OCI-LY1 (cell line): ENCODE measurements around the gene DESI2.

Source experiments
- H2AFZ ChIP-seq: fragments of 200-600 bp; sonication (generic), shearing (Covaris generic); 2 replicates; pipeline ENCODE4 v1.6.0; 2014; ENCODE audit warnings: antibody characterized with exemption, mild to moderate bottlenecking, low read length
- H3F3A ChIP-seq: fragments of 200-600 bp; sonication (generic), shearing (Covaris generic); 2 replicates; pipeline ENCODE4 v1.6.0; 2014; ENCODE audit warnings: mild to moderate bottlenecking, antibody characterized with exemption, low read length, moderate library complexity; ENCODE audit not compliant: insufficient read depth
- H3K27ac ChIP-seq: fragments of 200-600 bp; sonication (generic); 2 replicates; pipeline ENCODE4 v1.5.1; 2014; ENCODE audit warnings: low read length, mixed run types, mild to moderate bottlenecking, low read depth; ENCODE audit not compliant: poor library complexity, severe bottlenecking
- H3K27me3 ChIP-seq: fragments of 200-600 bp; sonication (generic); 2 replicates; pipeline ENCODE4 v1.6.0; 2014; ENCODE audit warnings: antibody characterized with exemption, mild to moderate bottlenecking, low read length, moderate library complexity; ENCODE audit not compliant: insufficient read depth
- H3K36me3 ChIP-seq: fragments of 200-600 bp; sonication (generic); 2 replicates; pipeline ENCODE4 v1.6.1; 2014; ENCODE audit warnings: mild to moderate bottlenecking, antibody characterized with exemption, low read length, moderate library complexity, mixed read lengths; ENCODE audit not compliant: insufficient read depth
- H3K4me1 ChIP-seq: fragments of 200-600 bp; sonication (generic); 2 replicates; pipeline ENCODE4 v1.5.1; 2014; ENCODE audit warnings: mild to moderate bottlenecking, low read length, moderate library complexity; ENCODE audit not compliant: insufficient read depth, severe bottlenecking
- H3K4me2 ChIP-seq: fragments of 200-600 bp; sonication (generic), shearing (Covaris generic); 2 replicates; pipeline ENCODE4 v1.6.1; 2014; ENCODE audit warnings: low read length
- H3K4me3 ChIP-seq: fragments of 200-600 bp; sonication (generic); 2 replicates; pipeline ENCODE4 v1.5.1; 2014; ENCODE audit warnings: low read length, low read depth, mild to moderate bottlenecking, mixed read lengths; ENCODE audit not compliant: poor library complexity, severe bottlenecking
- H3K79me2 ChIP-seq: fragments of 200-600 bp; shearing (Covaris generic); 2 replicates; pipeline ENCODE4 v1.6.1; 2016; ENCODE audit warnings: mixed run types, low read length, mixed read lengths; ENCODE audit not compliant: insufficient read depth
- H3K9ac ChIP-seq: fragments of 200-600 bp; sonication (generic), shearing (Covaris generic); 2 replicates; pipeline ENCODE4 v1.6.1; 2014; ENCODE audit warnings: mild to moderate bottlenecking, low read length, mixed read lengths
- H3K9me2 ChIP-seq: fragments of 200-600 bp; sonication (generic), shearing (Covaris generic); 2 replicates; pipeline ENCODE4 v1.6.1; 2014; ENCODE audit warnings: low read depth, mild to moderate bottlenecking, low read length, mixed read lengths
- H3K9me3 ChIP-seq: fragments of 200-600 bp; shearing (Covaris generic); 2 replicates; pipeline ENCODE4 v1.6.1; 2014; ENCODE audit warnings: low read length, mixed read lengths
- H4K20me1 ChIP-seq: fragments of 200-600 bp; sonication (generic), shearing (Covaris generic); 2 replicates; pipeline ENCODE4 v1.6.0; 2016; ENCODE audit warnings: mild to moderate bottlenecking, low read length; ENCODE audit not compliant: insufficient read depth
- EZH2 ChIP-seq: fragments of 200-600 bp; sonication (generic), shearing (Covaris generic); IDR thresholded peaks from 2 replicates; pipeline ENCODE4 v1.8.0; 2017; ENCODE audit warnings: borderline replicate concordance, mixed run types, mild to moderate bottlenecking, antibody characterized with exemption, low read length, moderate library complexity, mixed read lengths
- TF ChIP-seq, protein P1 (sequence below): fragments of 200-600 bp; sonication (generic), shearing (Covaris generic); IDR thresholded peaks from 2 replicates; pipeline ENCODE4 v1.5.1; 2017; ENCODE audit warnings: mild to moderate bottlenecking, antibody characterized with exemption, low read length, moderate library complexity, mixed read lengths

DESI2 gene

GRCh38 chr1:244755673-244756072 is 102.7 kb downstream of the DESI2 start:
- no peaks in the 10 kb centered on the region for H3K9me3 ChIP-seq
- no peak for TF ChIP-seq EZH2
- TF ChIP-seq, protein P1, sequence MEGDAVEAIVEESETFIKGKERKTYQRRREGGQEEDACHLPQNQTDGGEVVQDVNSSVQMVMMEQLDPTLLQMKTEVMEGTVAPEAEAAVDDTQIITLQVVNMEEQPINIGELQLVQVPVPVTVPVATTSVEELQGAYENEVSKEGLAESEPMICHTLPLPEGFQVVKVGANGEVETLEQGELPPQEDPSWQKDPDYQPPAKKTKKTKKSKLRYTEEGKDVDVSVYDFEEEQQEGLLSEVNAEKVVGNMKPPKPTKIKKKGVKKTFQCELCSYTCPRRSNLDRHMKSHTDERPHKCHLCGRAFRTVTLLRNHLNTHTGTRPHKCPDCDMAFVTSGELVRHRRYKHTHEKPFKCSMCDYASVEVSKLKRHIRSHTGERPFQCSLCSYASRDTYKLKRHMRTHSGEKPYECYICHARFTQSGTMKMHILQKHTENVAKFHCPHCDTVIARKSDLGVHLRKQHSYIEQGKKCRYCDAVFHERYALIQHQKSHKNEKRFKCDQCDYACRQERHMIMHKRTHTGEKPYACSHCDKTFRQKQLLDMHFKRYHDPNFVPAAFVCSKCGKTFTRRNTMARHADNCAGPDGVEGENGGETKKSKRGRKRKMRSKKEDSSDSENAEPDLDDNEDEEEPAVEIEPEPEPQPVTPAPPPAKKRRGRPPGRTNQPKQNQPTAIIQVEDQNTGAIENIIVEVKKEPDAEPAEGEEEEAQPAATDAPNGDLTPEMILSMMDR = no peak
- no peak overlapping the region for H3K4me2 ChIP-seq
- H3K36me3 ChIP-seq = no peaks in the 10 kb centered on the region
- no peaks in the 10 kb centered on the region for H4K20me1 ChIP-seq
- no peaks in the 10 kb centered on the region for H3K27me3 ChIP-seq
- no peaks in the 10 kb centered on the region; the same call in 1 of the 2 replicates for H3F3A ChIP-seq
- no peak overlapping the region for H2AFZ ChIP-seq
- no peaks in the 10 kb centered on the region for H3K9me2 ChIP-seq
- no peak overlapping the region for H3K4me3 ChIP-seq
- no peak overlapping the region for H3K27ac ChIP-seq
- no peaks in the 10 kb centered on the region for H3K79me2 ChIP-seq
- H3K9ac ChIP-seq = no peak overlapping the region
- H3K4me1 ChIP-seq = peaks cover 5% of the 10 kb centered on the region

GRCh38 chr1:244757091-244757939 is 104.4 kb downstream of the DESI2 start:
- H3K79me2 ChIP-seq = no peaks in the 10 kb centered on the region
- H3K9me2 ChIP-seq = no peaks in the 10 kb centered on the region
- no peaks in the 10 kb centered on the region for H3K9me3 ChIP-seq
- H3K36me3 ChIP-seq = no peaks in the 10 kb centered on the region
- H3K27me3 ChIP-seq = no peaks in the 10 kb centered on the region
- no peak overlapping the region for H3K9ac ChIP-seq
- no peak overlapping the region for H3K4me3 ChIP-seq
- peaks cover 6% of the 10 kb centered on the region for H3K4me1 ChIP-seq
- H3K27ac ChIP-seq = no peak overlapping the region
- H4K20me1 ChIP-seq = no peaks in the 10 kb centered on the region
- TF ChIP-seq, protein P1 = no peak
- TF ChIP-seq EZH2 = no peak
- H3K4me2 ChIP-seq = no peak overlapping the region
- H2AFZ ChIP-seq = no peak overlapping the region
- H3F3A ChIP-seq = no peaks in the 10 kb centered on the region; the same call in 1 of the 2 replicates
